ENCODE data around the gene LRMDA.

LRMDA gene

DNA sequence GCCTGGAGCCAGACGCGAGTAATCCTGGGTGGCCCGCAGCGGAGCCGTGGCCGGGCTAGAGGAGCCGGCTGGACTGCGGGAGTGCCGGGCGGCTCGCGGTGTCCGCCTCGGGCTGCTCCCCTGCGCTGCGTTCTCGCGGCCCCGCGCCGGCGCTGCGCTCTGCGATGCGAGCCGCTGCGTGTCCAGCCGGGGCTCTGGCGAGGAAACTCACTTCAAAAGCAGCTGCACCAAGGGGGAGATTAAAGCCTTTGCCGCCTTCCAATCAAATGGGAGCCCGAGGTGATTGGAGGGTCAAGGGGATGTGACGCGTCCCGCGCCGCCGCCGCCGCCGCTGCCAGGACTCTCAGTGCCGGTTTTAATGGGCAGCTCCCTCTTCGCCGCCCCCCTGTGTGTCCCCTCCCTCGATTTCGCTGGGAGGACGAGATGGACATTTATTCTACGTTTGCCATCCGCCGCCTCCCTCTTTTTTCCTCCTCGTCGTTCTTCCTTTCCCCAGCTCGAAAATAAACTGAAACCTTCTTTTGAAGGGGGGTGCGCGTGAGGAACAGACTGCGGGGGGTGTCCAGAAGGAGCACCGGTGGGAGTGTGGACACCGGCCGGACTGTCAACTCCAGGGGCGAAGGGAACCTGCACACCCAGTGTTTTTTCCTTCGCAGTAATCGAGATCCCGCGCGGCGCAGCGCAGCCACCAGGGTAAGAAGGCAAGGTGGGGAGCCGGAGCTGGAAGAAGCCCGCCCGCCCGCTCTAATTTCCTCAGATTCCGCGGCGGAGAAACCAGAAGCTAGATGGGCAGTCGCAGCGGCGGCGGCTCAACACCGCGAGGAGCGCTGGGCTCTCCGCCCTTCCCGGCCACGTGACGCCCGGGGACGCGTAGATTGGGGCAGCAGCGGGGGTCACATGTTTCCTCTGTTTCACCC lies 29.6 kb upstream of the LRMDA start, which contains the start of gene ZNF503:
Gene ZNF503 (minus strand): TSS at position 196 of the 917 bp plus-strand sequence. CDS start 345 bp downstream, outside the sequence.
- DNase-seq (ENCODE audit: low read depth, low spot score), result peak; percentile 91

DNA sequence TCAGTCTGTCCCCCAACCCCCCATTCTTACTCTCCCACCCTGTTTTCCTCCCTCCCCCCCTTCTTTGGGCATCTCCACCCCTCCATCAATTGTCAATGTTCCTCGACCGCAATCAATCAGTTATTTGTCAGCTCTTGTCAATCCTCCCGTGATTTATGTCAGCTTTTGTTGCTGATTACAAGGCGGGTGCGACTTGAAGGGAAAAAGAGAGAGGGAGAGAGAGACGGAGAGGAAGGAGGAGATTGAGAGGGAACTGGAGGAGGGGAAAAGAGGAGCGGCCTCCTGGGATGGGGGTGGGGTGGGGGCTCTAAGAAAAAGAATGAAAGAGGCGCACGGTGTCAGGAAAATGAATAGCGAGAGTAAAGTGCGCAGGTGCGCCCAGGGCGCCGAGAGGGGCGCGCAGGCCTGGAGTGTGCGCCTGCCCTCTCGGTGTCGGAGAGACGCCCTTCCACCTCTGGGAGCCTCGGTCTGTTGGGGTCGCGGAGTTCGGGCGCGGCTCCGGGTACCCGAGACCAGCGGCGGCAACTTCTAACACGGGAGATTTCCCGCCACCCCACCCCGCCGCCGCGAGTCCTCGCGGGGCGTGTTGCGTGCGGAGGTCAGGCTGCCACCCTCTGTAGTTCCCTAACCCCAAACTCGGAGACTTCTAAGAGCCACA lies 28.8 kb upstream of the LRMDA start:
- DNase-seq (ENCODE audit: low read depth, low spot score), result no peak

DNA sequence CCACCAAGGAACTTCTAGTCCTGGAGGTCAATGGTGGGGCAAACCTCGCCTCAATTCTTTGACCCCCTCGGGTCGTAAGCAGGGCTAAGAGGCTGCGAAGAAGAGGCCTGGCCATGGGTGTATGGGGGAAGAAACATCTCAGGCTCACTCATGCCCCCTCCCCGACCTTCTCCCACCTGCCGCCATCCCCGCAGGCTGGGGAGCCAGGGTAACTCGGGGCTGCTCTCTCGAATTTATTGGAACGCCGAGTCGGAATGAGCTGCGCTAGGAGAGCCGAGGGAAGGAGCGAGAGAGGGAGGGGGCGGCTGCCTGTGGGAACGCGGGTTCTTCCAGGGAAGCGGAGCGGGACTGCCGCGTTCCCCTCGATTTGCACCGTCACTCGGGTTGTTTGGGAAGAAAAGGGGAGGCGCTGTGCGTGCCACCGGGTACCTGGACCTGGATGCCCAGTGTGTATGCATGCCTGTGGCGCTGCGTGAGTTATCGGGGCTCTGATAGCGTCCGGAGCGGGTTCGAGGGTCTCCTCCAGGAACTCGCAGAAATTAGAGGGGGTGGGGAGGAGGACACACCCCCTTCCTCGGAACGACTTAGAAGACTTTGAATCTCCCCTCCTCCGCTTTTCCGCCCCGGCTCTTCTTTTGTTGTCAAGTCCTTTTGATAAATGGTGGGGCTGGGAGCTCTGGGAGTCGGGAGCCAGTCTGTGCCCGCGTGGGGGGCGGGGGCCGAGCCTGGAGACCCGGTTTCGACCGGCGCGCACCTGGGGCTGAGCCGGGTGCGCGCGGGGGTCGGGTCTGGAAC lies 28.1 kb upstream of the LRMDA start:
- DNase-seq (ENCODE audit: low read depth, low spot score), result no peak

DNA sequence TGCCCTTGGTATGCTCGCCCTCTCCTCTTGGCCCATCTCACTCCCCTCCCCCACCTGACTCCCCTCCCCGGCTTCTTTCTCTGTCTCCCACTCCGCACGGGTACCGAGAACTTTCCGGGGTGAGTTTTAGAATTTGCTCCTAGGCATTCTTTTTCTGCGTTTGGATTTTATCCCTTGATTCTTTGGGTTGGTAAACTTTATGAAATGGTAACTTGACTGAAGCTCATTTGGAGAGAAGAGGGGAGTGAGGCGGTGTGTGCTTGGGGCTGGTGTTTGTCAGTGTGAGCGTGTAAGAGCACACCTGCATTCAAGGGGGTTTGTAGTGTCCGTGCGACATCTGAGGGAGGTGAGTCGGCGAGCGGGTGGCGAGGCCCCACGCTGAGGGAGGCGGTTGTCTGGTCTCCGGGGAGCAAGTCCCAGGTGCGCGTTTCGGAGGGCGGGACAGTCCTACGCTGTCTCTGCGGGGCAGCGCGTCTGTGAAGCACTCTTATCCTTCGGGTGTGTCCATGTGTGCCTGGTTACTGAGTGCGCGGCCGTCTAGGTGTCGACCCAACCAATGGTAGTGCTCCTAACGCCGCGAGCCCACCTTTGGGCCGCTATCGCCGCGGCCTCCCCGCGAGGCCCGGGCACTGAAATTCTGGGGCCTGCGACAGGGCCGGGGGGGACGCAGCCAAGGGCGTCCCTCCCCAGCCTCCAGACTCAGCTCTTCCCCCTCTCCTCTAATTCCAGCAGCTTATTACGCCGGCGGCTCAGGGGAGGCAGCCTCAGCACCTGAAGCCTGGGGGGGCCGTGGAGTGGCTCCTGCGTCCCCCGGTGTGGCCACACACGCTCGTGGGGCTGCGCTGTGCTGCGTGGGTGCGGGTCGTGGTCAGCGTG lies 27.2 kb upstream of the LRMDA start:
- no peak for DNase-seq (ENCODE audit: low read depth, low spot score)

DNA sequence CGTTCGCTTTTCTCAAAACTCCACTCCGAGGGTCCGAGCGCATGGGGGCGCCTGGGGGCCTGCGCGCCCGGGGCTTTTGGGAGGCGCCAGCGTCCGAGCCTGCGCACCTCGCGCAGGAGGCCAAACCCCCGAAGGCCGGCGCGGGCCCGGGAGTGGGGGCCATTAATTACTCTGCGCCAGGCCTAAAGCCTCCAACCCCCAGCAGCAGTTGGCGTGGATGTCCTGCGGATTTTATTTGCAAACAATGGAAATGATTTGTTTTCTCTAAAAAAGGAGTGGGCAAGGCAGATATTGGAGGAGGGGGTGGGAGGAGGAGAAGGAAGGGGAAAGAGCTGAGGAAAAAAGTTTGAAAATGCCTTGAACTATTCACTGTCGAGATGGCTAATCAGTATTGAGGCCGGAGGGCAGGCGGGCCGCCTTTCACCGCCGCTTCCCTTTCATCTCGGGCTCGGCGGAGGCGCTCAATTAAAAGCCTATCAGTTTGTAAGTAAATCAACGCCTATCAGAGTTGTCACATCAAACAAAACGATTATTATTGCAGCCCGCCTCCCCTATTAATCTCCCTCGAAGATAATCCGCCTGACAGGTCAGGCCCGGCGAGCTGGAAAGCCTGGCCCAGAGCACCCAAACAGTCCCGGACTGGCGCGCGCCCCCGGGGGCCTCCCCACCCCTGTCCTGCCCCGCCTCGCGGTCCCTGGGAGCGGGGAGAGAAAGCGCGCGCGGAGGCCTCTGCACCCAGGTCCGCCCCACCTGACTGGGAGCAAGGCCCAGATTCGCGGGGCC lies 26.4 kb upstream of the LRMDA start:
- DNase-seq (ENCODE audit: low read depth, low spot score), result no peak

DNA sequence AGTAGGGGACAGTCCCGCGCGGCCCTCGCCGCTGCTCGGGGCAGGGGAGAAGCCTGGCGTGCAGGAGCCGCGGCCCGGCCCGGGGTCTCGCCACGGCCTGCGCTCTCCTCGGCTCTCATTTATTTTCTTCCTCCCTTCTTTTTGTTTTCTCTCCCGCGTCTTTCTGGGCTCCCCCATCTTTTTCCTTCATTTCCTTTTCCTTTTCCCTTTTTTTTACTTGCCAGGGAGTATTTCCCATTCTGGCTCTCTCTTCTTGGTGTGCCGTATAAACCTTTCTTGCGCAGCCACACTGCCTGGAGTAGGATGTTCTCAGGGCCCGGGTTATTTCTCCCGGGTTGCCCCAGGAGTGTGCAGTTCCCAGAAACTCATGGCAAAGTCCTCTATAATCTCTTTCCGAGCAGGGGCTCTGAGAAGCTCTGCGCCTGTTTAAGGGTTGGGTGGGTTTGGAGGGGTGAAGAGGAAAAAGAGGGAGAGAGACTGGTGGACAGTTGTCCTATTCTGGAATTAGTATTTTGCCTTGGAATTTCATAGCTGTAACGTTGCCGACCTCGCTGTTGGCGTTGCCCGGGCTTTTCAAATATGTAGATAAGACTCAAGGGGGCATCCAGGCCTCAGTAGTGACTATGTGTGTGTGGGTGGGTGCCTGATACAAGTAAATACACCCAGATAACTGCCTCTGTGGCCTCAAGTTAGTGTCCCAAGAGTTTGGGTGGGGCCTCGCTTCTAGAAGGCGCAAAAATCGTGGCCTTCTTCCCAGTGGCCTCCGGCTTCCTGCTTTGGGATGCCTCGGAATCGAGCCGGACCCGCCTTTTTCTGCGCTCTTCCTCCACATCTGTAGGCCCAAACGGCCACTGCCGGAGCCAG lies 25.6 kb upstream of the LRMDA start:
- no peak for DNase-seq (ENCODE audit: low read depth, low spot score)

DNA sequence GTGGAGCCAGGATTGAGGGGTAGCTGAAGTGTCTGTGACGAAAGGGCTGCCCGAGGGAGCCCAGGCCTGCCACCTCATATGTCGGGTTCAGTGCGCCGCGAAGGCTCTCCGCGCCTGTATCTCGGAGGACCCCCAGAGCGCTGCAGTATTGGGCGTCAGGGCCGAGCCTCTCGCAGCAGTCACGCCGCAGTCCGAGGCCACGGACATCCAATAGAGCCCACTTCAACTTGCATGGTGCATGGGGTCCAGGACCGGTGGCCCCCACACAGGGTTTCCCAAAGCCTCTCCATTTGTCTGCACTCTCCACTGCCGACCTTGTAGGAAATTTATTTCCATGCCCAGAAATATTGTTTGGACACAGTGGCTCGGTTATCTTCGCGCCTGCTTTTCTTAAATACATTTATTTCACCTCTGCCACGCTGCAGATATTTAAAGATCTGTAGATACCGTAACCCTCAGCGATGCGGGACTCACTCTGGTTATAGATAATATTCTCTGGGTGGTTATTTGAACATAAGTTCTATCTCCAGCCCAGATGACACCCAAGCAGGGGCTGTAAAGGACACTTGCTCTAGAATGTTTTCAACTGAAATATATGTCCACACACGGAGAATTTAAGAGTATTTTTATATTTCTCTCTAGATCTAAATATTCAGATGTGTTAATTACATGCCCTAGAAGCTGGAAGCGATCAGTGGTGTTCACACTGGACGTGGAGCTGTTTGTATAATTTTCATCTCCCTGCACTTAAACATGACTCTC lies 24.8 kb upstream of the LRMDA start:
- no peak for DNase-seq (ENCODE audit: low read depth, low spot score)

DNA sequence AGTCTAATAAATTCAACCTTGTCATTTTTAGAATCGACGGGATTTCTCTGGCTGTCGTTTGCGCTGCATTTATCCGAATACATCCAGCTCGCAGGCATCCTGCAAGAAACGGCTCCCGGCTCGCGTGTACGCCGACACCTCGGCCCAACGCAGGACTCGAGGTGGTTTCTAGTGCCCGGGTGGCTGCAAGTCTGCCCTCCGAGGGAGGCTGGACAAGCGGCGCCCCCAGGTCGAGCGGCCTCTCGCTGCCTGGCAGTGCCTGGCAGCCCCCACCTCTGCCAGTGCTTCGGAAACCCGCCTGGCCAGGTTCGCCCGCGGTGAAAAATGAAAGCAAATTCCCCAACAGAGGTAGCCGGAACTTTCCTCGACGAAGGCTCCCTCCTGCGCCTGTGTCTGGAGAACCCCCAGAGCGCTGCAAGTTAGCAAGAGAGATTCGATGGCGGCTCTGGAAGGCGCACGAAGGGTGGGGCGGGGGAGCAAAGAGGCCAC lies 24.2 kb upstream of the LRMDA start:
- no peak for DNase-seq (ENCODE audit: low read depth, low spot score)

DNA sequence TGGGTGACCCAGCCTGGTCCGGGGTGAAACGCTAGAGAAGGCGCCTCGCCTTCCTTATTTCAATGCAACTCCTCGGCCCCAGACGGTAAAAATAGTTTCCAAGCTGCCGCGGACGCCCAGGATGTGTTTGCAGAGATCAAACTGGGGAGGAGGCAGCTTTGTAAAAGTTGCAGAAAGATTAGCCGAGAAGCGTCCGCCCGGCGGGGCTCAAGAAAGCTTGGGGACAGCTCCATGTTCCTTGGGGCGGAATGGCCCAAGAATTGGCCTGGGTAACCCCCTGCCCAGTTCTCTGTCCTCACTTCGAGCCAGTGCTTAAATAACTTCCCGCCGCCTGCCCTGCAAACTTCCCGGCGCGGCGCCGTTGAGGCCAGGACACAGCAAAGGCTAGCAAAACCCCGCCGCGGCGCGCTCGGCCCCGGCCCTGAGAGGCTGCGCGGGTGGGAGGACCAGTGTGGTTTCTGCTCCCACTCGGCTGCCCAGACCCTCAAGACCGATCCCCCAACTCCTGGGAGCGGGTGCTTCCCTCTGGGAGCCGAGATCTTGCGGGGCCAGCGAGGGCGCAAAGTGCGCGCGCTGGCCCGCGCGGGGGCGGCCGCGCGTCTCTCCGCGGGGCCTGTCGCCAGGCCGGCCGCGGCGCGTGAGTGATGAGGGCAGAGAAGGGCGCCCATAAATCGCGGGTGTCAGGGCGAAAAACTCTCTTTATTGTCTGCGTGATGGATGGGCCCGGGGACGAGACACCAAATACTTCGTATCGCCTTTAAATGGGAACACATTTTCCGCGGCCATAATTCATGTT lies 23.5 kb upstream of the LRMDA start:
- no peak for DNase-seq (ENCODE audit: low read depth, low spot score)

DNA sequence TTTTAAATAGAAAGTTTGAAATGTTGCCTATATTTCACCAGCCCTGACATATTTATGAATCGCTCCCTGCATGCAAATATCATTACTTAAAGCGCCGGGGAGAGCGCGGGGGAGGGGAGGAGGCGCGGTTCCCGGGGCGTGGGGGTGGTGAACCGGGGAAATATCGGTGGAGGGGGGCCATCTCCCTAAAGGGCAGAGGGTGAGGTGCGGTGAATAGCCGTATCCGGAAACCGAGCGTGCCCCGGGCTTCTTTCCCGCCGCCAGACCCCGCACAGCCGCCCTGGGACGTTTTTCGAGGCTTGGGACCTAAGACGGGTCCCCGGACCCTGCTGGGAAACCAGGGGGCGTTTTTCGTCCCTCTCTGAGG lies 22.9 kb upstream of the LRMDA start:
- no peak for DNase-seq (ENCODE audit: low read depth, low spot score)

DNA sequence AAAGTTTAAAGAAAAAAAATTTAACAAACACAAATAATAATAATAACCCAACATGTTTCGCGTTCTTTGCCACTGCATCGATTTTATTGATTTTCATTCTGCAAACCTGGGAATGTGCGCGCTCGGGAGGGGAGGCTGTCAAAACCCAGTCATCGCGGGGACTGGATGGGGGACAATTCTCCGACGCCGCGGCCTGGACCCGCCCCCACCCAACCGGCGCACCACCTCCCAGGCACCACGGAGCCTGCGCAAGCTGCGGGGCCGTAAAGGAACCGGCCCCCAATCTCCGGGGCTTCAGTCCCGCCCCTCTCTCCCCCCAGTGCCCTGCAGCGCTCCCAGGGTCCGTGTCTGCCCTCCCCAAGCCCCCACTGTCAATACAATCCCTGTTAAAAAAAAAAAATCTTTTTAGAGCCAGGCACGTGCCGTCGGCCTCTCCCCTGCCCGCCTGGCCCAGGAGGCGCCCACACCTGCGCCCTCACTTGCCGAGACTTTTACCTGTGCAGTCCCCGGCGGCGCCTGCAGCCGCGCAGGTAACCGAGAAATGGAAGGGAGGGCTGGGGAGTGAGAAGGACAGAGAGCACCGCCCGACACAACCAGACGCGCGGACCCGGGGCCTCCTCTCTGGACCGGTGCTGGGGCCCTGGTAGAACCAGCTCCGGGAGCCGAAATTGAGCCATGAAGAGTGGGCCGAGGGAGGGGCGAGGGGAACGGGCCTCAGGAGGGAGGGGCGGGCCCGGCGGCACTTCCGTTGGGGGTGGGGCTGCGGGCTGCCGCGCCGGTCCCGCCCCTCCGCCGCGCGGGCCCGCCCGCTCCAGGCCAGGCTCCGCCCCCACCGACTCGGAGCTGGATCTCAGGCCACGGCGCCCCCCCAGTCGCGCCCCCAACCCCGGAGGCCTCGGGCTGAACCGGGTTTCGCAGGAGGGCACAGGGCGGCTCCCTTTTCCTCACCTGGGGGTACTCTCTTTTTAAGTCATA lies 22.2 kb upstream of the LRMDA start:
- no peak for DNase-seq (ENCODE audit: low read depth, low spot score)

DNA sequence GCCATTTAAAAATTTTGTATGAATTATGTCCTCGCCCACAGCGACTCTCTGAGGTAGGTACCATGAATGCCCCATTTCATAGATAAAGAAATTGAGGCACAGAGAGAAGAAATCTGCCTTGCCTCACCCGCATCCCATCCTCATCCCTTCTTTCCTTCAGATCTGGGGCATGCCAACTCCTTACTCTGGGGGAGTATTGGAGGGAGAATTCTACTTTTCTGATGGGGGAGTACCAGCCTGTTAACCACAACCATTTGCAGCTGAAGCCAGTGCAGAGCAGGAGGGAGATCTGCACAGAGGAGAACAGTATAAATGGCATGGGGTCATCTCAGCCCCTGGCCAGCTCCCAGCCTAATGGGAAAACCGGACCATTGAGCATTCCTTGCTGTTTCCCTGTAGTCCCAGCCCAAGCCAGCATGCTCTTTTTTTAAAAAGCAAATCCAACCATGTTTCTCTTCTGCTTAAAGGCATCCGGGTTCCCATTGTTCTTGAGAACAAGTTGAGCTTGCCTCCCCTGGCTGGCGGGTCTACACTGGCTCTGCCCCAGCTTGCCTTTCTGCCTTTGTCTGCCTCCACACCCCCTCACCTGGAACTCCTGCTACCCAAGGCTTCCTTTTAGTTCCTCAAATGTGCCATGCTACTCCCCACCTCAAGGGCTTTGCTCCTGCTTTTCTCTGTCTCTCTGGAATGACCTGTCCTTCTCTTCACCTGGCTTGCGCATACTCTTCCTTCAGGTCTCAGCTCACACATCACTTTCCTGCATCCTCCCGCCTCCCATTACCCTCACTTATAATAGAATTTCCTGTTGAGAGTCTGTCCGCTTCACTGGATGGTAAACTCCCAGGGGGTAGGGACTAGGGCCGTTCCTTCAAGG lies 21.1 kb upstream of the LRMDA start:
- no peak for DNase-seq (ENCODE audit: low read depth, low spot score)

DNA sequence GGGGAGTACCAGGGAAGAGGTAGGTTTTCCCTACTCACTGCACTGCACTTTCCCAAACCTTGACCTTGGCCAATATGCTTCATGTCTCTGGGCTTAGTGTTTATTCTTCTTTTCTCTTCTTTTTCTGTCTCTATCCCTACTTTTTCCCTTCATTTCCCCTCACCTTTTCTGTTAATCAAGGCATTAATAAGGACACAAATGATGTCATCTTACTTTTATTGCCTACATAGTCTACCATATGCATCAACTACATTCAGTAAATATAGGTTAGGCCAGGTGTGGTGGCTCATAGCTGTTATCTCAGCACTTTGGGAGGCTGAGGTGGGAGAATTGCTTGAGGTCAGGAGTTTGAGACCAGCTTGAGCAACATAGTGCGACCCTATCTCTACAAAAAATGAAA lies 16.9 kb upstream of the LRMDA start:
- DNase-seq (ENCODE audit: low read depth, low spot score), result no peak

DNA sequence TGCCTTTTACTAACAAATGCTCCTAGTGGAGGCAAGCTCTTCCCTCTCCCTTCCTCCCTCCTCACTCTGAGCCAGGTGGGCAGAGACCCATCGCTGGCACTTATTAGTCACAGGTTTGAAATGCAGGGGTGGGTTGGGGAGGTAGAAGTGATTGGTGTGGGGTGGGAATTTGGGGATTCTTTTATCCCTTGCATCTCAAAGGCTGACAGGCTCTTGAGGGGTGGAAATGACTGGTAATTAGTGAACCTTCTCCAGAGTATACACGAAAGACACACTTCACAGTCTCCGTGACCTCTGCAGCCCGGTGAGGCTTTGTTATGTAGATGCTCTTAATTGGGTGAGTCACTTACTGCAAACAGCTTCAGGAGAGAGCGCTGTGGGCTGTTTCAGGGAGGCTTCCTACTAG lies 13.9 kb upstream of the LRMDA start:
- DNase-seq (ENCODE audit: low read depth, low spot score), result no peak

DNA sequence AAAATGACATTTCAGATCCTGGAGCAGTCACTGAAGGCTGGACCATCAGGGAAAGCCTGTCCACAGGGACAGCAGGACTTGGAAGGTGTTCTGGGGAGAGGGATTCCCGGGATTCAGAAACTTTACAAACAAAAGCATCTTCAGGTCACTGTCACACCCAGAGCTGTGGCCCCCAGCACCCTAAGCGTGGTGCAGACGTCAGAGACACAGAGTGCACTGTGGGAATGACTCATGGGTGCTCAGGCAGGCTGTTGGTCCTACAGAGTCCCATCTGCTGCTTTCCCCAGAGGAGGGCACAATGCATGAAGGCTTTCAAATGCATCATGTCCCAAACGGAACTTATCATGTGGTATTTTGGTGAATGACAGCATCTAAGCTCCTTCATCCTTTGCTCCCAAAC lies 13.1 kb upstream of the LRMDA start:
- no peak for DNase-seq (ENCODE audit: low read depth, low spot score)

DNA sequence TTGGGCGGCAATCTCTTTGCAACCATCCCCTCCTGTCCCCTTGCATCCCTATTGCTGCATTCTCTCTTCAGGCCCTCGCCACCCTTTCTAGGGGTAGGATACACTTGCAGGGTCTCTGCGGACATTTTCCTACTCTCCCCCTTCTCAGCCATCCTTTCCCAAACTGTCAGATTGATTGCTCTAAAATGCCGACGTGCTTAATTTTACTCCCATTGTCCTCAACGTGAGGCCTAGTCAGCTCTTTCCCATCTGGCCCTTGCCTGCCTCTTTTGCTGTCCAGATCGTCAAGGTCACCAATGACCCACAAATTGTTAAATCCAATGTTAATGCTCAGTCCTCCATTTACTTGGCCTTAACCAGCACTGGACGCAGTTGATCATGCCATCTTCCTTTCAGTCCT lies 12.7 kb upstream of the LRMDA start:
- DNase-seq (ENCODE audit: low read depth, low spot score), result no peak

All from brain pericyte (primary cell).